Fibroblast of skin of left biceps (primary cell): ENCODE data around the gene DEPDC5.
A peak's percentile ranks its signal among the peaks of the same experiment; 100 is the strongest.

Experiments
- DNase-seq, 2 experiments: peaks; one replicate each; pipeline ENCODE4 v3.0.0-alpha.2; 2013; ENCODE audit warnings: low read depth in 2 of 2

Gene DEPDC5

DNA sequence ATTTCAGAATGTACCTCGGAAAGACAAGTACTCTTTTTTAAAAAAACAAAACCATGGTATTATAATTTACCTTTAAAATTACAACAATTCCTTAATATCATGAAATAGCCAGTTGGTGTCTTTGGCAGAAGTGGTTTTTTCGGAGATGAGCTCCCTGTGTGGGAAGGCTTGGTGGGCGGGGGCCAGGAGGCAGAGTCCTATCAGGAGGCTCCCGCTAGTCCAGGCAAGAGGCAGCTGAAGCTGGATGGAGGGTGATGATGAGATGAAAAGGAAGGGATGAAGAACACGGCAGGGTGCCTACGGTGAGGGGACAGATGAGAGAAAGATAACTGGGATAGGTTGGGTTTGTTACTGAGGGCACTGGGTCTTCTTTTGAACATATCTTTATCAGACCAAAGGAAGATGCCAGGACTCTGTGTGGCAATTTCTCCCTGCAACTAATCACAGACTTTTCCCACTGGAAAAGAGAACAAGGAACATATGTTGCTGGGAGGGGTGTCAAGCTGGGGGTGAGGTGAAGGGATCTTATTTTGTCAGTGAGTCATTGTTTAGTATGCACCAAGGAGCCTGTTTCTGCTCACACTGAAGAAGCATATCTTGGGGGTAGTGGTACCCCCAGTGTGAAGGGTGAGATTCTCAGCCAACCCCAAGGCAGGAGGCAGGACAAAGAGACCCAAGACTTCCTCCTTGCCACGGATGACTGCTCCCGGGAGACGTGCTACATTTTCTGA lies 99.0 kb downstream of the DEPDC5 start:
- no peak for DNase-seq

DNA sequence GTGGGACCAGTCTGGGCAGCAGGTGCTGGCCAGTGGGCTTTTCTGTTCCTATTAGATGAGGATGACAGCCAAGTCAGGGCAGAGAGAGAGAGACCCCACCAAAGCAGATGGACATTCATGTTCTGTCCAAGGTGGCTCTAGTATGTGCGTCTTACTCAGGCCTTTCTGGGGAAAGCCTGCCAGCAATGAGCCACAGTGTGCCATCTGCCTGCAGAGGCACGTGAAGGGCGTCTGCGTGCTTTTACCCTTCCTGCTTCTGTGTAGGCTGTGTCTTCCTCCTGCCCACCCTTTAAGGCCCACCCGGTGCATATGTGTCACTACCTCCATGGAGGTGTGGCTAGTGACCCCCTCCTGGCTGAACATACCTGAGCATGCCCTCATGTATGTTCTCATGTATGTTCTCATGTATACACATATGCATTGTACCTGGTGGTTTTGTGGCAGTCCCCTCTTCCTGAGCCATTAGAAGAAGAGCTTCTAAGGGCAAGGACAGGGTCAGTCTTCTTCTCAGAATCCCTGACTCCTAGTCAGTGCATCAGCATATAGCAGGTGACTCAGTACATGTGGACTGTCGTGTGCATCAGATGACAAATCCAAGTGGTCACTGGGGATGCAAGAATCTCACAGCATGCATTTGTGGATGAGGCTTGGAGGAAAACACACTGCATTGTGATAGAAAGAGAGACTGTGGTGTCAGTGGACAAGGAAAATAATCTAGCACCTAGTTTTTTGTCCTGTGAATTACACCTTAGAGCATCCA lies 100.1 kb downstream of the DEPDC5 start:
- DNase-seq: no peak

DNA sequence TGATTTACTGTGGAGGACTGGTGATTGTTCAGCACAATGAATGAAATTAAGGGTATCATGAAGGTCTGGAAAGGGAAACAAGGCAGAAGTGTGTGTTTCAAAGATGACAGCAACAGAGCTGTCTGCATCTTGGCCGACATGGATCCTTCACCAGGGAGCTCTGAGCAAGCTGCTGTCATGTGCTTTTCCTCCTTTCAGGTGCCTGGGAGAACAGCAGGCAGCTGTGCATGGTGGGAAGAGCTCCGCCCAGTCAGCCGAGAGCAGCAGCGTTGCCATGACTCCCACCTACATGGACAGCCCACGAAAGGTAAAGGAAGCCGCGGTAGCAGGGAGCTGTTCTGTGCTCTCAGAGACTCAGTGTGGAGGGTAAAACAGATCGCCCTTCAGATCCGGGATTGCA lies 103.4 kb downstream of the DEPDC5 start:
- DNase-seq: no peak

GRCh38 chr22:31861226-31861840 lies 107.5 kb downstream of the DEPDC5 start:
- DNase-seq: no peak

- no peak for DNase-seq
These were observed 113.1 kb downstream of the DEPDC5 start for GRCh38 chr22:31866918-31867317.

DNA sequence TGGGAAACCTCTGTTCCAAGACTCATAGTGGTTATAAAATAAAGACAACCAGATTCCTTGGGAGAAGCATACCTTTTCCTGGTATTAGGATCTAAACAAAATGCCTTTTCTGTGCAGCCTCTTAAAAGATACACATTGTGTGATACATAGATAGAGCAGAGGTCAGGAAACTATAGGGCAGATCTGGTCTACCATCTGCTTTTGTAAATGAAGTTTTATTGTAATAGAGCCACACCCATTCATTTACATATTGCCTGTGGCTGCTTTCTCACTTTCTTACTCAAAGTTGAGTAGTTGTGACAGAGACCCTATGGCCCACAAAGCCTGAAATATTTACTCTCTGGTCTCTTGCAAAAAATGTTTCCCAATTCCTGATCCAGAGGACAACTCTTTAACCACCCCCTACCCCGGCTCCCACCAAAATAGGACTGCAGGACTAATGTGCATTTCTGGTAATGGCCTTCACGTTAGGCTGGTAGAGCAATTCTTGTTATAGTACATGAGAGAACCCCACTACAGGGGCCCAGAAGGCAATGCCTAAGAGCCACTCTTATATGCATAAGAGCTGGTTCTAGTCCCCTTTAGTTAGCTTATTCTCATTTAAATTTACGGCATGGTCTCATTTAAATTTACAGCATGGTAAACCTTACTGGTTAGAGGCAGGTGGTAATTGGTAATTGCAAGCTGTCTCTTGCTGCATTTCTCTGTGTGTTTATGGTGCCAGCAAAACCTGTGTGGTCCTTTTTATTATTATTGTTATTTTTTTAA lies 113.8 kb downstream of the DEPDC5 start:
- DNase-seq: no peak

- no peak for DNase-seq
These were observed 115.9 kb downstream of the DEPDC5 start for GRCh38 chr22:31869739-31870138.

GRCh38 chr22:31870890-31871289 lies 117.1 kb downstream of the DEPDC5 start:
- no peak for DNase-seq

- no peak for DNase-seq
These were observed 117.7 kb downstream of the DEPDC5 start for GRCh38 chr22:31871480-31871879.

- no peak for DNase-seq
These were observed 118.4 kb downstream of the DEPDC5 start for GRCh38 chr22:31872209-31872608.

DNA sequence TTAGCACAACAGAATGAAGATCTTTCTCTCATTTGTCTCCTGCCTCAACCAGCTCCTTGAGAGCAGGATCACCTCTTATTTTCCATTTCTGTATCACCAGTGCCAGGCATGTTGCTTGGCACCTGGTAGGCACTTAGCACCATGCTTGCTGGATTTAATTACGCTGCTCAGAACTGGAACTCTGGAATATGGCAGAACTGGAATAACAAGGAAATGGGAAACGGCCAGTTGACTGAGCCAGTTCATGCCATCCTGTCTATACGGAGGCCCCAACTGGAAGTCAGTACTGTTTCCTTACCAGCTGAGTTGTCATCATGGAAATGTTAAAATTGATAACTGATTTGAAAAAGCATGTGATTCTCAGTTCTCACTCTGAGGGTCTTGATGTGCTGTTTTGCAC lies 121.0 kb downstream of the DEPDC5 start:
- DNase-seq: no peak

DNA sequence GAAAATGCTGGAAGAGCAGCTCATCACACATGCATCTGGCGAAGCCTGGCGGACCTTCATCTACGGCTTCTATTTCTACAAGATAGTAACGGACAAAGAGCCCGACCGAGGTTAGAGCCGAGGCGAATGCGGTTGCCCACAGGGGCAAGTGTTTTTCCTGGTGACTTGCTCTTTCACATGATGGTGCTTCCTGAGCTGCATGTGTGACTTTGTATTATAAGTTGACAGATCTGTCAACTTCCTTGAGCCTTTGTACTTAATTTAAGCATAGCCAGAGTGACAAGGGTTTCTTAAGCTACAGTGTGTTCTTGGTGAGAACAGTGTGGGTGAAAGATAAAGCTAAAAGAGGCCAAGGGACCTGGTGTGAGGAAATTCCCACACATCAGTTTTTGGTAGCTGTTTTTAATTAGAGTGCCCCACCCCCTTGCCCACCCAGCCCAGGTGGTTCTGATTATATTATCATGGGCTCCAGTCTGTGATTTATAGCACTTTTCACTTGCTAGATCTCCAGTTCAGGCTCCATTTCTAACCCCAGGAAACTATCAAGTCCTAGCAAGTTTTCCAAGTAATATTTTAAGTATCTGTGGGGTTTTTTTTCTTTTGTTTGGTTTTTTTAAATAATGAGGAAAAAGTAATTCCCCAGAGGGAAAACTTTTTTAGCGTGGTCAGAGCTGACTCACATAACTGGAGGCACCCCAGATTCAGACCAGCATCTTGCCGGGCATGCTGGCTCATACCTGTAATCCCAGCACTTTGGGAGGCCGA lies 122.5 kb downstream of the DEPDC5 start:
- DNase-seq: peak; percentile 63 to 68

DNA sequence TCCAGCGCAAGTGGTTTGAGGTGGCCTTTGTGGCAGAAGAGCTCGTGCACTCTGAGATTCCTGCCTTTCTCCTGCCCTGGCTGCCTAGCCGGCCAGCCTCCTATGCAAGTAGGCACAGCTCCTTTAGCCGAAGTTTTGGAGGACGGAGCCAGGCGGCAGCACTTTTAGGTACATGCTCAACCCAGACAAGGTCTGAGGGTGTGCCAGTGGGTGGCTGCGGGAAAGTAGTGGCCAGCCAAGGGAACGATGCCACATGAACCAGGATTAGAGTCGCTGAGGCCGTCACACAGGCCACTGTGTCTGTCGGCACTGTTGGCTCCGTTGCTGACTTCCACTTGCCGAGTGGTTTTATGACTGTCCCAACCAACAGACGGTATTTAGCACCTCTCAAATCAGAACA lies 125.8 kb downstream of the DEPDC5 start:
- DNase-seq: no peak

GRCh38 chr22:31881200-31881599 lies 127.4 kb downstream of the DEPDC5 start:
- no peak for DNase-seq

DNA sequence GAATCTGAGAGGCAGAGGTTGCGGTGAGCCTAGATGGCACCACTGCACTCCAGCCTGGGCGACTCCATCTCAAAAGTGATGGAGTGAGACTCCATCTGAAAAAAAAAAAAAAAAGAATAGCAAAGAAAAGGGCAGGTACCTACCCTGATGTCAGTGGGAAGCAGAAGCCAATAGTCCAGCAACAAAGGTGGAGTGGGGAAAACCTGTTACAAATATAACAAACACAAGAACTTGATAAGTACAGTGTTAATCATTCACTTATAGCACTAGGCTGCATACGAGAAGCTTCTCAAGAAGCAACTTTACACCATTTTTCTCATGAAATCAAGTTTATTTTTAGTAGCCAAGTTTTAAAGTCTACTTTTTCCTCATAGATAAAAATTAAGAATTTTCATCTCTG lies 128.0 kb downstream of the DEPDC5 start:
- no peak for DNase-seq

DNA sequence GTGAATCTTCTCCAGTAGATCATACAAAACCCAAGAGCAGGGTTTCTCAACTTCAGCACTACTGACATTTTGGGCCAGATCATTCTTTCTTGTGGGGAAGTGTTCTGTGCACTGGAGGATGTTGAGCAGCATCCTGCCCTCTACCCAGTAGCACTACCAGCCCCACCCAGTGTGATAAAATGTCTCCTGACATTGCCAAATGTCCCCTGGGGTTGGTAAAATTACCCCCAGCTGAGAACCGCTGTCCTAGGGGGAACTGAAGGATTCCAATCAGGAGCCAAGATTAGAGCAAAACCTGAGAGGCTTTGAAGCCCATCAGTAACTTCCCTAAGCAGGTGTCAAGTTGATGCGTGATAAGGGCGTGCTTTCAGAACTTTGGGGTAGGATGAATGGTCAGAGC lies 129.2 kb downstream of the DEPDC5 start:
- DNase-seq: no peak

- no peak for DNase-seq
These were observed 130.2 kb downstream of the DEPDC5 start for GRCh38 chr22:31883989-31884388.

DNA sequence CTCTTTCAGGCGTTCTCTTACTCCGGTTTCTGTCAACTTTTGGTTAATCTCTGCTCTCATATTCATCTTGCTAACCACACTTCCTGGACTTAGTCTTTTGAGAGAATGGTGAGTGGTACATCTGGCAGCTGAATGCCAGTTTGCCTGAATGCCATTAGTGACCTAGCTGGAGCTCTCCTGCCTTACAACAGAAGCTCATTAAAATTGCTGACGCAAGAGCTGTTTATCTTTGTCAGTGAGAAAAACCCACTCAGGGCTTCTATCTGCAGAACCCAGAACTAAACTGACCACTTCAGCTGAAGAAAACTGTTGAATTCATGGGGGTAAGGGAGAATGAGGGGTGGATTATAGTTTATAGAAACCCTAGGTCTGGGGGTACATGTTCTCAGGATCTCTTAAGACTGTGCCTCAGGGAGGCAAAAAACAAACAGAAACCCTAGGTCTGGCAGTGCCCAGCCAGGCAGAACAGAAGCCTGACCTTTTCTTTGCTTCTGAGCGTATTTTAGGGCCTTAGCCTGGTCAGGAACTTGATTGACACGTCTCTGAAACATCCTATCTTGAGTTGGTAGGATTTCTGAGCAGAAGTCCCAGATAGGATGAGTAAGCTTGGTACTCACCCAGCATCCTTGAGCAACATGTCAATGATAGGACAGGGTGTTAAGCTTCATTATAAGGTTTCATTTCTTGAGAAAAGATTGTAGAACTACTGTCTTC lies 137.7 kb downstream of the DEPDC5 start:
- no peak for DNase-seq

- DNase-seq: no peak
These were observed 138.2 kb downstream of the DEPDC5 start for GRCh38 chr22:31892080-31892433.

DNA sequence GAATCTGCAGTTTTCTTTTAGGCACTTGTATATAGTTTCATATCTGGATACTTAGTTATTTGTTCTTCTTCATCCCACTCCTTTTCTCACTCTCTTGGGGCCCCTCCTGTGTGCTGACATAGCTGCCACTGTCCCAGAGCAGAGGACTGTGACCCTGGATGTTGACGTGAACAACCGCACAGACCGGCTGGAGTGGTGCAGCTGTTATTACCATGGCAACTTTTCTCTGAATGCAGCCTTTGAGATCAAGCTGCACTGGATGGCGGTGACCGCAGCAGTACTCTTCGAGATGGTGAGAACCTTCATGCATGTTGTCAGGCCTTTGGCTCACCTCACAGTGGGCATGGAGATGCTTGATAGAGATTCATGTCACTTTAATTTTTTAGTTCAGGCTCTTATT lies 139.6 kb downstream of the DEPDC5 start:
- no peak for DNase-seq
